ENCODE data around the gene PRPF6.

PRPF6 gene

GRCh38 chr20:64077876-64078551, 97.1 kb downstream of the PRPF6 start:
- H3K27me3 ChIP-seq (ENCODE audit: insufficient read depth, low read length), result no peaks in the 10 kb centered on the region
- no peak overlapping the region for H3K27ac ChIP-seq (ENCODE audit: low read depth, low read length)
- peak overlapping the region; percentile 98 for H3K4me3 ChIP-seq (ENCODE audit: low read depth, low read length)
- H2AFZ ChIP-seq (ENCODE audit: low read length, unreplicated experiment), result no peak overlapping the region
- peaks cover 21% of the 10 kb centered on the region for H3K4me1 ChIP-seq (ENCODE audit: control insufficient read depth, insufficient read depth, low read length, unreplicated experiment)
- no peaks in the 10 kb centered on the region for H3K36me3 ChIP-seq (ENCODE audit: insufficient read depth, low read length)
- peaks cover 5% of the 10 kb centered on the region for H3K79me2 ChIP-seq (ENCODE audit: control insufficient read depth, insufficient read depth, low read length, unreplicated experiment)

DNA sequence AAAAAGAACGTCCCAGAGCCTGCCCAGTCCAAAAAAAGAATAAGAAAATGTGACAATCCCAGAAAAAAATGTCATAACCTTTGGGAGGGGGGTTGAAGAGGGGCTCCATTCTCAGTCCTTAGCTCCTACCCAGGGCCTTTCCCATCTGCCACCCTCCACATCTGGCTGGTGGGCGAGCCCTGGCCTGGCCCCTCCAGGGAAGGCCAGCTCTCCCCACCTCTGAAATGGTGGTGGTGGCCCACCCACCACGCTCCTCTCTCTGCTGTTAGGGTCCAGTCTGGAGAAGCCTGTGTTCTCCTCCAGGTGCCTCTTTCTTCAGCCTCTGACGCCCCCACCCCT, 98.0 kb downstream of the PRPF6 start:
- H2AFZ ChIP-seq (ENCODE audit: low read length, unreplicated experiment), result peak overlapping the region; percentile 93
- H3K4me1 ChIP-seq (ENCODE audit: control insufficient read depth, insufficient read depth, low read length, unreplicated experiment), result peaks cover 23% of the 10 kb centered on the region
- peaks cover 5% of the 10 kb centered on the region for H3K79me2 ChIP-seq (ENCODE audit: control insufficient read depth, insufficient read depth, low read length, unreplicated experiment)
- H3K27me3 ChIP-seq (ENCODE audit: insufficient read depth, low read length), result peaks cover 3% of the 10 kb centered on the region; the same call in 1 of the 2 replicates
- H3K36me3 ChIP-seq (ENCODE audit: insufficient read depth, low read length), result no peaks in the 10 kb centered on the region
- H3K4me3 ChIP-seq (ENCODE audit: low read depth, low read length), result peak overlapping the region; percentile 98
- no peak overlapping the region for H3K27ac ChIP-seq (ENCODE audit: low read depth, low read length)

DNA sequence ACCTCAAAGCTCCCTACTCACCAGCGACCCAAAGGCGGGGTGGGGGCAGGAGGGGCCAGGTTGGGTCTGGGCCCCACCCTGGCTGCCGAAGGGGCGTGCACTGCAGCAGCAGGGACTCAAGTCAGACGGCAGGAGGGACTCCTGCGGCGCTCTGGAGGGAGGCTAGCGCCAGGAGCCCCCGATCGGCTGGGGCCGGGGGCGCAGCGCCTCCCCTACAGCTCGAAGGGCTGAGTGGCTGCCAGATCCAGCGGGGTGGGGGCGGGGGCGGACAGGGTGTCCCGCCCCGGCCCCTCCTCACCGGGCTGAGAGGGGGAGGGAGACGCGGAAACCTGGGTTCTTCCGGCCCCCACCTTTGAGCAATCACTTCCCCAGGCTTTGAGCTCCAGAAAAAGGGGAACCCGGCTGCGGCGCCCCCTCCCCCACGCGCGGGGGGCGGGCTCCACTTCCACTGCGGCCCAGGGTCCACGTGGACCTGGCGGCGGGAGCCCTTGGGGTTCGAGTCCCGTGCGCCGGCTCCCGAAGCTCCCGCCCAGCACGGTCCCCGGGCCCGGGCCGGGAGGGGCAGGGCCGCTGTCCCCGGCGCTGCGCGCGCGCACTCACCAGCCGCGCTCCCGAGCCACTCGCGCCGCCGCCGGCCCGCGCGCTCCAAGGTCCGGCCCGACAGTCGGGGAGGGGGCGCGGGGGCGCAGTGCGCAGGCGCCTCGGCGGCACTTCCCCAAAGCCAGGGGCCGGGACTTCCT, 98.5 kb downstream of the PRPF6 start, which contains the start of gene RGS19:
Gene RGS19 (minus strand): TSS at position 246 of the 740 bp plus-strand sequence. CDS start 2,632 bp downstream, outside the sequence.
- peak within 1 kb of the TSS; percentile 98 for H3K4me3 ChIP-seq (ENCODE audit: low read depth, low read length)
- H3K27ac ChIP-seq (ENCODE audit: low read depth, low read length), result no peak within 1 kb of the TSS
- H3K36me3 ChIP-seq (ENCODE audit: insufficient read depth, low read length), result no peaks in the 10 kb centered on the region
- H3K27me3 ChIP-seq (ENCODE audit: insufficient read depth, low read length), result peaks cover 8% of the 10 kb centered on the region
- peaks cover 5% of the 10 kb centered on the region for H3K79me2 ChIP-seq (ENCODE audit: control insufficient read depth, insufficient read depth, low read length, unreplicated experiment)
- H3K4me1 ChIP-seq (ENCODE audit: control insufficient read depth, insufficient read depth, low read length, unreplicated experiment), result peaks cover 23% of the 10 kb centered on the region
- peak within 1 kb of the TSS; percentile 93 for H2AFZ ChIP-seq (ENCODE audit: low read length, unreplicated experiment)

GRCh38 chr20:64080013-64080812, 99.3 kb downstream of the PRPF6 start, which contains the start of gene OPRL1:
Gene OPRL1, plus strand, starts transcription at chr20:64080082. Its CDS starts 12,639 bp downstream, at chr20:64092721.
- Histone ChIP-seq H3K79me2 (ENCODE audit: control insufficient read depth, insufficient read depth, low read length, unreplicated experiment) (peaks cover 5% of the 10 kb centered on the region), H3K27me3 (ENCODE audit: insufficient read depth, low read length) (peaks cover 16% of the 10 kb centered on the region), H3K36me3 (ENCODE audit: insufficient read depth, low read length) (no peaks in the 10 kb centered on the region), H3K4me3 (ENCODE audit: low read depth, low read length) (peak within 1 kb of the TSS; percentile 98), H3K27ac (ENCODE audit: low read depth, low read length) (no peak within 1 kb of the TSS), H3K4me1 (ENCODE audit: control insufficient read depth, insufficient read depth, low read length, unreplicated experiment) (peaks cover 23% of the 10 kb centered on the region), H2AFZ (ENCODE audit: low read length, unreplicated experiment) (peak within 1 kb of the TSS; percentile 93)

GRCh38 chr20:64080813-64081623, 100.1 kb downstream of the PRPF6 start:
- peaks cover 23% of the 10 kb centered on the region for H3K4me1 ChIP-seq (ENCODE audit: control insufficient read depth, insufficient read depth, low read length, unreplicated experiment)
- no peaks in the 10 kb centered on the region for H3K36me3 ChIP-seq (ENCODE audit: insufficient read depth, low read length)
- H3K27me3 ChIP-seq (ENCODE audit: insufficient read depth, low read length), result peaks cover 24% of the 10 kb centered on the region
- H3K27ac ChIP-seq (ENCODE audit: low read depth, low read length), result no peak overlapping the region
- H3K4me3 ChIP-seq (ENCODE audit: low read depth, low read length), result peak overlapping the region; percentile 75; the same call in 1 of the 2 replicates
- H3K79me2 ChIP-seq (ENCODE audit: control insufficient read depth, insufficient read depth, low read length, unreplicated experiment), result peaks cover 5% of the 10 kb centered on the region
- no peak overlapping the region for H2AFZ ChIP-seq (ENCODE audit: low read length, unreplicated experiment)

- H3K79me2 ChIP-seq (ENCODE audit: control insufficient read depth, insufficient read depth, low read length, unreplicated experiment), result peaks cover 5% of the 10 kb centered on the region
- no peak overlapping the region for H3K4me3 ChIP-seq (ENCODE audit: low read depth, low read length)
- H3K27ac ChIP-seq (ENCODE audit: low read depth, low read length), result no peak overlapping the region
- H2AFZ ChIP-seq (ENCODE audit: low read length, unreplicated experiment), result no peak overlapping the region
- peaks cover 23% of the 10 kb centered on the region for H3K4me1 ChIP-seq (ENCODE audit: control insufficient read depth, insufficient read depth, low read length, unreplicated experiment)
- peaks cover 29% of the 10 kb centered on the region for H3K27me3 ChIP-seq (ENCODE audit: insufficient read depth, low read length)
- no peaks in the 10 kb centered on the region for H3K36me3 ChIP-seq (ENCODE audit: insufficient read depth, low read length)
These were observed 100.7 kb downstream of the PRPF6 start for GRCh38 chr20:64081624-64081964.

DNA sequence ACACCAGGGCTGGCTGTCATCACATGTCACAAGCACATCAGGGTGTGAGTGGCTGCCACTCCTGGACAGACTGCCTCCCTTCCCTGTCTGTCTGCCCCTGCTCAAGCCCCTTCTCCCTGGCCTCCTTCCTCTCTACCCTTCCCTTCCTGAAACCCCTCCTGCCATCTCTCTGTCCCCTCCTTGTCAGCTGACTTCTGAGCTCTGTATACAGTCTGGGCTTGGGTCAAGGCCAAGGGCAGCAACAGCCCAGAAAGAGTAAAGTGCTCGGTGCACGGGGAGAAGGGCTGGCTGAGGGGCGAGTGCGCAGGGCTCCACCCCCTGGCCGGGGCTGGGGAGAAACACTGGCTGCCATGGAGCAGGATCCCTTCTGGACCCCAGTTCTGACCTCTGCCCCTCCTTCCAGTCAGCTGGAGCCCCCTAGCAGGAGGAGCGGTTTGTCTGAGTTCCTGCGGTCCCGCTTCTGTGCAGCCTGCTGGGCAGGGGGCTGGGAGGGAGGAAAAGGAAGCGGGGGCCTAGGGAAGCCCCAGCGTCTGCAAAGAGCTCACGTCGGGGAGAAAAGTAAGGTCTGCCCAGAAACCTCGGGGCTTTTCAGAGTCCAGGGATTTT, 101.3 kb downstream of the PRPF6 start:
- Histone ChIP-seq H3K27ac (ENCODE audit: low read depth, low read length) (no peak overlapping the region), H3K4me1 (ENCODE audit: control insufficient read depth, insufficient read depth, low read length, unreplicated experiment) (peaks cover 23% of the 10 kb centered on the region), H3K27me3 (ENCODE audit: insufficient read depth, low read length) (peaks cover 32% of the 10 kb centered on the region), H3K4me3 (ENCODE audit: low read depth, low read length) (no peak overlapping the region), H2AFZ (ENCODE audit: low read length, unreplicated experiment) (no peak overlapping the region), H3K79me2 (ENCODE audit: control insufficient read depth, insufficient read depth, low read length, unreplicated experiment) (peaks cover 5% of the 10 kb centered on the region), H3K36me3 (ENCODE audit: insufficient read depth, low read length) (no peaks in the 10 kb centered on the region)
